Ishikawa (cell line): Measurements from ENCODE around the gene MALRD1.

Source experiments
- CEBPB ChIP-seq: IDR thresholded peaks from 2 replicates; pipeline ENCODE4 v1.6.1; 2012
- CREB1 ChIP-seq: IDR thresholded peaks from 2 replicates; pipeline ENCODE4 v1.6.1; 2012; ENCODE audit warnings: low read depth
- EGR1 ChIP-seq: IDR thresholded peaks from 2 replicates; pipeline ENCODE4 v1.6.1; 2012
- EP300 ChIP-seq: IDR thresholded peaks from 2 replicates; pipeline ENCODE4 v1.6.1; 2012; ENCODE audit warnings: borderline replicate concordance
- FOXM1 ChIP-seq: IDR thresholded peaks from 2 replicates; pipeline ENCODE4 v1.6.1; 2012; ENCODE audit warnings: low read depth, borderline replicate concordance
- NFIC ChIP-seq: IDR thresholded peaks from 2 replicates; pipeline ENCODE4 v1.6.1; 2012
- RAD21 ChIP-seq: IDR thresholded peaks from 2 replicates; pipeline ENCODE4 v1.6.1; 2012; ENCODE audit warnings: low read depth
- REST ChIP-seq: IDR thresholded peaks from 2 replicates; pipeline ENCODE4 v1.6.1; 2012; ENCODE audit warnings: low read depth, mild to moderate bottlenecking
- TAF1 ChIP-seq: IDR thresholded peaks from 2 replicates; pipeline ENCODE4 v1.6.1; 2012; ENCODE audit warnings: low read depth, mild to moderate bottlenecking
- TCF12 ChIP-seq: IDR thresholded peaks from 2 replicates; pipeline ENCODE4 v1.6.1; 2012; ENCODE audit warnings: low read depth
- TEAD4 ChIP-seq: IDR thresholded peaks from 2 replicates; pipeline ENCODE4 v1.6.1; 2012
- YY1 ChIP-seq: IDR thresholded peaks from 2 replicates; pipeline ENCODE4 v1.6.1; 2012; ENCODE audit warnings: low read depth
- ZBTB7A ChIP-seq: IDR thresholded peaks from 2 replicates; pipeline ENCODE4 v1.6.1; 2012; ENCODE audit warnings: low read depth
- TF ChIP-seq, protein P1 (sequence below): IDR thresholded peaks from 2 replicates; pipeline ENCODE4 v1.6.1; 2012
- TF ChIP-seq, protein P2 (sequence below): IDR thresholded peaks from 2 replicates; pipeline ENCODE4 v1.6.1; 2012

The MALRD1 gene

DNA sequence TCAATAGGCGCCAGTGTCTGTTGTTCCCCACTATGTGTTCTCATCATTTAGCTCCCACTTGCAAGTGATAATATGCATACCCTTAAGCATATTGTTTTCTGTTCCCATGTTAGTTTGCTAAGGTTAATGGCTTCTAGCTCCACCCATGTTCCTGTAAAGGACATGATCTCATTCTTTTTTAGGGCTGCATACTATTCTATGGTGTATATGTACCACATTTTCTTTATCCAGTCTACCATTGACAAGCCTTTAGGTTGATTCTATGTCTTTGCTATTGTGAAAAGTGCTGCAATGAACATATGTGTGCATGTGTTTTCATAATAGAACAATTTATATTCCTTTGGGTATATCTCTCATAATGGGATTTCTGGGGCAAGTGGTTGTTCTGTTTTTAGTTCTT lies 689.8 kb downstream of the MALRD1 start:
- TF ChIP-seq TEAD4 (no peak), CEBPB (no peak), EGR1 (no peak)

- no peak for TF ChIP-seq RAD21
- TF ChIP-seq TCF12, result no peak
- no peak for TF ChIP-seq CEBPB
- TF ChIP-seq NFIC, result no peak
- TF ChIP-seq TAF1, result no peak
- no peak for TF ChIP-seq TEAD4
- TF ChIP-seq EGR1, result no peak
- TF ChIP-seq REST, result no peak
- TF ChIP-seq, protein P1, sequence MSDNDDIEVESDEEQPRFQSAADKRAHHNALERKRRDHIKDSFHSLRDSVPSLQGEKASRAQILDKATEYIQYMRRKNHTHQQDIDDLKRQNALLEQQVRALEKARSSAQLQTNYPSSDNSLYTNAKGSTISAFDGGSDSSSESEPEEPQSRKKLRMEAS, result no peak
- no peak for TF ChIP-seq ZBTB7A
- no peak for TF ChIP-seq EP300
- no peak for TF ChIP-seq CREB1
- TF ChIP-seq, protein P2, sequence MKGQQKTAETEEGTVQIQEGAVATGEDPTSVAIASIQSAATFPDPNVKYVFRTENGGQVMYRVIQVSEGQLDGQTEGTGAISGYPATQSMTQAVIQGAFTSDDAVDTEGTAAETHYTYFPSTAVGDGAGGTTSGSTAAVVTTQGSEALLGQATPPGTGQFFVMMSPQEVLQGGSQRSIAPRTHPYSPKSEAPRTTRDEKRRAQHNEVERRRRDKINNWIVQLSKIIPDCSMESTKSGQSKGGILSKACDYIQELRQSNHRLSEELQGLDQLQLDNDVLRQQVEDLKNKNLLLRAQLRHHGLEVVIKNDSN, result no peak
Observed at GRCh38 chr10:19745672-19746071, 697.1 kb downstream of the MALRD1 start.

GRCh38 chr10:19749185-19749729 lies 700.7 kb downstream of the MALRD1 start:
- TF ChIP-seq TEAD4 (no peak), CREB1 (no peak), CEBPB (no peak), REST (no peak), NFIC (no peak), EP300 (no peak), TCF12 (no peak)

DNA sequence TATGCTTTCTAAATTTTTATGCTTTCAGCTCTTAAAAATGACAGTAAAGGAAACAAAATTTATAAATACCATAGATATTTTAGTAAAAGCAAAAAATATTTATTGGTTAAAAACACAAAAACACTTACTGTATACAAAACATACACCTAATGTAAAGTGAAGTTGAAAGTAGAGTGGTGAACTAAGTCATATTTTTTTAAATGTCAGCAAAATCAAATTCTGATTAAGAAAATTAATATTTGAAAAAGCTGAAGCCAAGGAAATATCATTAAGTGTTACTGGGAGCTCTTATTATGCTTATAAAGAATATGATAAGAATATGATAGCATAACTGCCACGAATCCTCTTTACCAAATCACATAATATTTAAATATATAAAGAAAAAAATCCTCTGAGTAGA lies 702.4 kb downstream of the MALRD1 start:
- no peak for TF ChIP-seq EP300
- TF ChIP-seq REST, result no peak
- TF ChIP-seq ZBTB7A, result no peak
- TF ChIP-seq TAF1, result no peak
- no peak for TF ChIP-seq CEBPB
- no peak for TF ChIP-seq YY1
- TF ChIP-seq, protein P2, result no peak
- TF ChIP-seq RAD21, result no peak
- TF ChIP-seq NFIC, result no peak
- no peak for TF ChIP-seq TCF12
- TF ChIP-seq CREB1, result no peak
- no peak for TF ChIP-seq EGR1
- TF ChIP-seq TEAD4, result no peak
- TF ChIP-seq, protein P1, result no peak
- TF ChIP-seq FOXM1, result no peak

GRCh38 chr10:19756919-19757318 lies 708.3 kb downstream of the MALRD1 start:
- TF ChIP-seq EP300, result no peak
- TF ChIP-seq TAF1, result no peak
- TF ChIP-seq NFIC, result no peak
- TF ChIP-seq CREB1, result no peak
- TF ChIP-seq TCF12, result no peak
- TF ChIP-seq YY1, result no peak
- TF ChIP-seq CEBPB, result no peak
- no peak for TF ChIP-seq FOXM1
- no peak for TF ChIP-seq EGR1
- TF ChIP-seq ZBTB7A, result no peak
- no peak for TF ChIP-seq TEAD4
- no peak for TF ChIP-seq REST
- no peak for TF ChIP-seq RAD21
- TF ChIP-seq, protein P1, result no peak
- TF ChIP-seq, protein P2, result no peak
